Ecto neural progenitor cell (in vitro differentiated cells): ENCODE measurements around the gene SLC1A4.
"Not testable (repeated sequence)": the region's sequence is repeated elsewhere in the genome, so short reads cannot be mapped to it uniquely, and the experiment has no call there.

Source experiments
- DNase-seq: peaks from one replicate; pipeline ENCODE4 v3.0.0-alpha.2; 2018; ENCODE audit warnings: low spot score

SLC1A4 gene

GRCh38 chr2:64995041-64995440 lies 5.8 kb downstream of the SLC1A4 start:
- DNase-seq: no peak

- DNase-seq: no peak
Observed at GRCh38 chr2:64996871-64997307, 7.7 kb downstream of the SLC1A4 start.

GRCh38 chr2:64998658-64999061 lies 9.5 kb downstream of the SLC1A4 start:
- no peak for DNase-seq

GRCh38 chr2:64999754-65000153 lies 10.6 kb downstream of the SLC1A4 start:
- no peak for DNase-seq

- no peak for DNase-seq
Observed at GRCh38 chr2:65000644-65001043, 11.4 kb downstream of the SLC1A4 start.

GRCh38 chr2:65003037-65003436 lies 13.8 kb downstream of the SLC1A4 start:
- DNase-seq: no peak

- not testable (repeated sequence) for DNase-seq
Observed at GRCh38 chr2:65004232-65004631, 15.0 kb downstream of the SLC1A4 start.

GRCh38 chr2:65013776-65014175 lies 24.6 kb downstream of the SLC1A4 start:
- DNase-seq: no peak

GRCh38 chr2:65015731-65016130 lies 26.5 kb downstream of the SLC1A4 start:
- DNase-seq: no peak

GRCh38 chr2:65016789-65017188 lies 27.6 kb downstream of the SLC1A4 start:
- no peak for DNase-seq

- no peak for DNase-seq
Observed at GRCh38 chr2:65017335-65017734, 28.1 kb downstream of the SLC1A4 start.

GRCh38 chr2:65018141-65018582 lies 29.0 kb downstream of the SLC1A4 start:
- DNase-seq: no peak

- no peak for DNase-seq
Observed at GRCh38 chr2:65019010-65019409, 29.8 kb downstream of the SLC1A4 start.

- DNase-seq: no peak
Observed at GRCh38 chr2:65019675-65020195, 30.5 kb downstream of the SLC1A4 start.

- not testable (repeated sequence) for DNase-seq
Observed at GRCh38 chr2:65020251-65020650, 31.1 kb downstream of the SLC1A4 start.

- DNase-seq: no peak
Observed at GRCh38 chr2:65020943-65021528, 31.8 kb downstream of the SLC1A4 start.

- DNase-seq: no peak
Observed at GRCh38 chr2:65021709-65022108, 32.5 kb downstream of the SLC1A4 start.

GRCh38 chr2:65022189-65022588 lies 33.0 kb downstream of the SLC1A4 start:
- DNase-seq: no peak

GRCh38 chr2:65023742-65024141 lies 34.5 kb downstream of the SLC1A4 start:
- no peak for DNase-seq

GRCh38 chr2:65024149-65024829 lies 35.1 kb downstream of the SLC1A4 start:
- no peak for DNase-seq

- no peak for DNase-seq
Observed at GRCh38 chr2:65025453-65026123, 36.4 kb downstream of the SLC1A4 start.

GRCh38 chr2:65026154-65026553 lies 37.0 kb downstream of the SLC1A4 start:
- no peak for DNase-seq
